H1 (cell line): ENCODE measurements around the gene CTBP2. TPM values are rescaled to one million over a fixed set of nuclear protein-coding genes. Genes with fewer than 3 reads are reported as not detected.

Experiments
- CTCF ChIA-PET: fragments of 300-600 bp; sonication (Branson Sonifier 250); formaldehyde crosslinking; loops from one replicate; lab custom pipeline; 2021; ENCODE audit not compliant: partially characterized antibody; lab: Charles Lee
- POLR2A ChIA-PET: fragments of 300-600 bp; sonication (Branson Sonifier 250); formaldehyde crosslinking; loops from one replicate; lab custom pipeline; 2021; ENCODE audit warnings: inconsistent platforms; ENCODE audit not compliant: partially characterized antibody; lab: Charles Lee
- DNase-seq, 2 experiments: peaks; one replicate each; pipeline versions ENCODE4 v3.0.0 to v3.0.0-alpha.2; 2010 to 2022; ENCODE audit warnings: low spot score in 2 of 2, low read depth in 1 of 2, mixed read lengths in 1 of 2
- FAIRE-seq: peaks from 2 replicates; lab custom pipeline; 2011; peaks lifted over from hg19 to GRCh38; lab: Jason Lieb, UNC
- H2AFZ ChIP-seq: 2 replicates; pipeline ENCODE4 v1.8.1; 2012; ENCODE audit warnings: low read length, inconsistent platforms
- H2AK5ac ChIP-seq: 2 replicates; pipeline ENCODE4 v1.6.1; 2013; ENCODE audit warnings: low read depth, low read length
- H2BK120ac ChIP-seq: replicated peaks from 2 replicates; pipeline ENCODE3; 2013; ENCODE audit warnings: low read depth, low read length, inconsistent platforms
- H2BK12ac ChIP-seq: 2 replicates; pipeline ENCODE4 v1.6.1; 2013; ENCODE audit warnings: low read depth, low read length
- H2BK15ac ChIP-seq: 2 replicates; pipeline ENCODE4 v1.6.1; 2013; ENCODE audit warnings: low read length
- H2BK20ac ChIP-seq: 2 replicates; pipeline ENCODE4 v1.6.1; 2013; ENCODE audit warnings: low read length
- H2BK5ac ChIP-seq: 2 replicates; pipeline ENCODE4 v1.6.1; 2013; ENCODE audit warnings: low read depth, low read length
- H3K14ac ChIP-seq: 2 replicates; pipeline ENCODE4 v1.6.1; 2013; ENCODE audit warnings: inconsistent platforms; ENCODE audit not compliant: insufficient read length
- H3K18ac ChIP-seq: 2 replicates; pipeline ENCODE4 v1.6.1; 2013; ENCODE audit warnings: low read length; ENCODE audit errors: extremely low read depth
- H3K23ac ChIP-seq: 2 replicates; pipeline ENCODE4 v1.6.1; 2013; ENCODE audit warnings: inconsistent platforms; ENCODE audit not compliant: insufficient read length
- H3K23me2 ChIP-seq: 2 replicates; pipeline ENCODE4 v1.6.1; 2013; ENCODE audit warnings: low read depth, low read length
- H3K27ac ChIP-seq: 2 replicates; pipeline ENCODE4 v1.6.1; 2011; ENCODE audit warnings: low read depth, low read length, inconsistent platforms
- H3K27me3 ChIP-seq, 4 experiments: replicated peaks in 1 of 4; 1 replicate in 1 of 4; 2 replicates in 3 of 4; pipeline versions ENCODE4 v1.6.1 to v1.8.1; 2011 to 2013; ENCODE audit warnings: low read length in 3 of 4, mild to moderate bottlenecking in 3 of 4, inconsistent platforms in 2 of 4, mixed read lengths in 2 of 4, moderate library complexity in 1 of 4; ENCODE audit not compliant: control insufficient read depth in 3 of 4, insufficient read depth in 3 of 4; ENCODE audit errors: extremely low read depth in 1 of 4
- H3K36me3 ChIP-seq, 4 experiments: 2 replicates each; pipeline versions ENCODE4 v1.6.1 to v1.8.1; 2011 to 2013; ENCODE audit warnings: mild to moderate bottlenecking in 4 of 4, low read length in 3 of 4, moderate library complexity in 2 of 4, control low read depth in 1 of 4, inconsistent platforms in 1 of 4; ENCODE audit not compliant: insufficient read depth in 4 of 4, control insufficient read depth in 2 of 4
- H3K4ac ChIP-seq: replicated peaks from 2 replicates; pipeline ENCODE3; 2013; ENCODE audit warnings: low read length, low read depth, mixed read lengths, inconsistent platforms; ENCODE audit not compliant: insufficient read length
- H3K4me1 ChIP-seq, 4 experiments: replicated peaks in 1 of 4; 1 replicate in 1 of 4; 2 replicates in 3 of 4; pipeline versions ENCODE4 v1.6.1 to v1.8.1; 2011 to 2013; ENCODE audit warnings: low read length in 3 of 4, inconsistent platforms in 2 of 4, mixed read lengths in 1 of 4; ENCODE audit not compliant: insufficient read depth in 4 of 4, control insufficient read depth in 3 of 4
- H3K4me2 ChIP-seq, 2 experiments: 2 replicates each; pipeline versions ENCODE4 v1.6.1 to v1.8.1; 2011 to 2013; ENCODE audit warnings: low read depth in 2 of 2, low read length in 2 of 2, control low read depth in 1 of 2, inconsistent platforms in 1 of 2, mild to moderate bottlenecking in 1 of 2; ENCODE audit not compliant: insufficient read depth in 1 of 2
- H3K4me3 ChIP-seq, 4 experiments: fragments of 200-600, 300-600 bp in 1 of 4; sonication (generic), shearing (Covaris generic), sonication (Bioruptor Twin) in 1 of 4; 2 replicates each; pipeline versions ENCODE4 v1.5.1 to v1.8.1; 2011 to 2016; ENCODE audit warnings: low read length in 4 of 4, low read depth in 3 of 4, control low read depth in 2 of 4, inconsistent platforms in 2 of 4, mild to moderate bottlenecking in 2 of 4, mixed read lengths in 1 of 4, moderate library complexity in 1 of 4; ENCODE audit not compliant: insufficient read depth in 2 of 4; ENCODE audit errors: extremely low read depth in 1 of 4
- H3K56ac ChIP-seq: replicated peaks from 2 replicates; pipeline ENCODE3; 2013; ENCODE audit warnings: low read depth, mild to moderate bottlenecking, mixed read lengths, low read length, inconsistent platforms; ENCODE audit not compliant: insufficient read length
- H3K79me1 ChIP-seq: 2 replicates; pipeline ENCODE4 v1.6.1; 2013; ENCODE audit warnings: low read depth, low read length, control low read depth
- H3K79me2 ChIP-seq, 2 experiments: 2 replicates each; pipeline versions ENCODE4 v1.6.1 to v1.8.1; 2012 to 2013; ENCODE audit warnings: low read length in 2 of 2, mild to moderate bottlenecking in 2 of 2, inconsistent platforms in 1 of 2; ENCODE audit not compliant: insufficient read depth in 2 of 2, control insufficient read depth in 1 of 2
- H3K9ac ChIP-seq, 4 experiments: replicated peaks in 1 of 4; 1 replicate in 1 of 4; 2 replicates in 3 of 4; pipeline versions ENCODE4 v1.6.1 to v1.8.1; 2011 to 2013; ENCODE audit warnings: low read depth in 3 of 4, low read length in 3 of 4, control low read depth in 2 of 4, mild to moderate bottlenecking in 2 of 4, moderate library complexity in 2 of 4, inconsistent platforms in 1 of 4; ENCODE audit errors: extremely low read depth in 1 of 4
- H3K9me3 ChIP-seq, 2 experiments: 2 replicates each; pipeline versions ENCODE4 v1.6.1 to v1.8.1; 2012 to 2013; ENCODE audit warnings: mild to moderate bottlenecking in 2 of 2, moderate library complexity in 2 of 2, control low read depth in 1 of 2, inconsistent platforms in 1 of 2, low read depth in 1 of 2, low read length in 1 of 2, mixed read lengths in 1 of 2; ENCODE audit not compliant: insufficient read depth in 2 of 2
- H4K20me1 ChIP-seq, 2 experiments: replicated peaks in 1 of 2; 2 replicates each; pipeline versions ENCODE3 to v1.8.1; 2011 to 2013; ENCODE audit warnings: inconsistent platforms in 2 of 2, low read length in 2 of 2, mild to moderate bottlenecking in 1 of 2; ENCODE audit not compliant: insufficient read depth in 2 of 2, control insufficient read depth in 1 of 2
- H4K5ac ChIP-seq: 2 replicates; pipeline ENCODE4 v1.6.1; 2013; ENCODE audit warnings: low read length, low read depth, mixed read lengths, inconsistent platforms; ENCODE audit not compliant: insufficient read length
- H4K8ac ChIP-seq: 2 replicates; pipeline ENCODE4 v1.8.0; 2013; ENCODE audit warnings: mild to moderate bottlenecking, moderate library complexity, low read length, inconsistent platforms; ENCODE audit not compliant: insufficient read depth; ENCODE audit errors: extremely low read depth
- H4K91ac ChIP-seq: replicated peaks from 2 replicates; pipeline ENCODE3; 2013; ENCODE audit warnings: low read length, mixed read lengths, inconsistent platforms; ENCODE audit not compliant: insufficient read length
- BCL11A ChIP-seq, 2 experiments: IDR thresholded peaks; one replicate each; pipeline ENCODE4 v1.6.1; 2011; ENCODE audit warnings: low read depth in 2 of 2, low read length in 2 of 2, mild to moderate bottlenecking in 2 of 2
- CBX5 ChIP-seq: fragments of 300-800, 300-1000 bp; sonication (generic); IDR thresholded peaks from 2 replicates; pipeline ENCODE4 v1.7.1; 2016; ENCODE audit warnings: antibody characterized with exemption, low read length, low read depth
- CEBPB ChIP-seq: IDR thresholded peaks from 2 replicates; pipeline ENCODE4 v1.6.1; 2012; ENCODE audit warnings: low read depth, low read length
- EP300 ChIP-seq, 2 experiments: IDR thresholded peaks; 1 replicate in 1 of 2; 2 replicates in 1 of 2; pipeline ENCODE4 v1.6.1; 2011 to 2012; ENCODE audit warnings: low read depth in 2 of 2, low read length in 2 of 2, mild to moderate bottlenecking in 2 of 2, borderline replicate concordance in 1 of 2, inconsistent platforms in 1 of 2, moderate library complexity in 1 of 2
- NANOG ChIP-seq: IDR thresholded peaks from 2 replicates; pipeline ENCODE4 v1.6.1; 2011; ENCODE audit warnings: low read length, low read depth, mild to moderate bottlenecking, inconsistent platforms; ENCODE audit not compliant: insufficient read depth, poor library complexity, severe bottlenecking
- RBBP5 ChIP-seq: IDR thresholded peaks from 2 replicates; pipeline ENCODE4 v1.7.1; 2012; ENCODE audit warnings: low read depth, mild to moderate bottlenecking, inconsistent platforms, low read length, moderate library complexity, borderline replicate concordance
- RFX5 ChIP-seq: IDR thresholded peaks from 2 replicates; pipeline ENCODE4 v1.6.1; 2011; ENCODE audit warnings: low read depth, low read length, improper control_type of control experiment, borderline replicate concordance
- TBP ChIP-seq: IDR thresholded peaks from 2 replicates; pipeline ENCODE4 v1.6.1; 2011; ENCODE audit warnings: low read depth, low read length, improper control_type of control experiment
- TEAD4 ChIP-seq: IDR thresholded peaks from 2 replicates; pipeline ENCODE4 v1.6.1; 2012; ENCODE audit warnings: low read depth, low read length, inconsistent platforms, mixed read lengths
- WGBS, 2 experiments: shearing (Covaris generic) in 1 of 2; methylation state at CpG; one replicate each; pipeline versions ENCODE4 v1.1.6 to v1.1.7; 2013 to 2015; ENCODE audit warnings: low lambda C conversion rate in 2 of 2, mixed read lengths in 2 of 2, inconsistent platforms in 1 of 2, low coverage in 1 of 2, missing lambda C conversion rate in 1 of 2; ENCODE audit not compliant: insufficient replicate concordance in 2 of 2, insufficient coverage in 1 of 2, insufficient read length in 1 of 2; ENCODE audit errors: extremely low coverage in 1 of 2, missing lambda C conversion rate in 1 of 2; 5-methylcytosine and 5-hydroxymethylcytosine counted together
- polyA plus RNA-seq, 7 experiments: library from polyadenylated mRNA; depleted of rRNA in 3 of 7; stranded (reverse) in 5 of 7; unstranded in 2 of 7; fragments of >200 nt in 5 of 7; fragments of 200-250 nt in 2 of 7; gene quantifications; 1 replicate in 5 of 7; 2 replicates in 1 of 7; 4 replicates in 1 of 7; pipeline versions ENCODE4 v1.2.1 to v1.2.3, GENCODE V29; 2011 to 2013; ENCODE audit warnings: missing spikeins in 2 of 7, mixed read lengths in 2 of 7
- total RNA-seq: library from RNA; stranded (reverse); fragmentation: NEBNext Ultra II Directional; extraction: Animal tissue kit (Norgen Biotek cat#: 25700); gene quantifications from 2 replicates; pipeline ENCODE4 v1.2.1, GENCODE V29; 2021
- TF ChIP-seq, protein P1 (sequence below): IDR thresholded peaks from 2 replicates; pipeline ENCODE4 v1.6.1; 2011; ENCODE audit warnings: low read depth, mild to moderate bottlenecking, low read length; ENCODE audit not compliant: insufficient read depth

Gene CTBP2
- total and polyA plus RNA-seq, 2 of the 8 experiments (the other 6 are each of a cell fraction or from before 2014, with no cell fraction given), result 208 to 221 TPM

DNA sequence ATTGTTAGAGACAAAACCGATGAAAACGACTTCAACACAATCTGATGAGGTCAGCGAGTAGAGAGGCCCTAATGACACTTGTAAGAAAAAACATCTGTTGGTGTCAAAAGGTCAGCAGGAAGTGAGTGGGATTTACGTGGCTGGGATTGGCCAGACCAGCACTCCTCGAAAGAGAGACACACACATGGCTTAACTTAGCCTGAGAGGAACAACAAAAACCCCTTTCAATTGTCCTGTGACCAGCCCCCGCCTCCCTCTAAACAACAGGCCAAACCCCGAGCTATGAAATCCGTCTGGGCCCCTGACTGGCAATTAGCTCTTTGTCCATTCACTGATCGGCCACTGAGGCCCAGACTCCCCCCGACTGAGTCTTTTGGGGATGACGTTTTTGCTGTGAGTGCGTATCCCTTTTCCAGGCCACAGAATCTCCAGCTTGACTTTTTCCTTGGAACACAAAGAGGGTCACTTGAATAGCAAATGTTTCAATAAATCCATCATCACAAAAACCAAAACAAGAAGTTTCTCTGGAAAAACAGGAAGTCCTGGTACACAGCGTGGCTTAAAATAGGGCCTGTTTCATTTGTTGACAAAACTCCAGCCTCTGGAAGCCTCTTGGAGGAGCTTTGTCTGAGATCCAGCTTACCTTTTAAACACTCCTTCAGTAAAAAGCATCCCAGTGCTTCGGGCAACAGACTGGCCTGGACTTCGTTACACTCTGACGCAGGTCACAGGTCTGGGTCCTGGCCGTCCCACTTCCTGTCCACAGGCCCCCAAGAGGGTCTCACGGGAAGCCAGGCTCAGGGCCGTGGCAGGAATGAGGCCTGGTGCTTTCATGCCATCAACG lies 103.0 kb downstream of the CTBP2 start:
- Histone ChIP-seq H3K23ac (no peak overlapping the region), H3K4me1 (peaks cover 0 to 33% (median 14%) of the 10 kb centered on the region in 4 experiments; a peak in 6 of 7 replicates), H4K20me1 (peaks cover 63 to 67% of the 10 kb centered on the region in 2 experiments), H4K8ac (no peak overlapping the region), H3K27ac (0 out of 2 replicates have a peak overlapping the region, but pooled peaks have one; percentile 14), H2BK120ac (no peak overlapping the region), H2BK20ac (no peak overlapping the region), H3K23me2 (no peaks in the 10 kb centered on the region), H3K9ac (no peak overlapping the region), H4K5ac (no peak overlapping the region), H2BK15ac (no peak overlapping the region), H3K56ac (no peak overlapping the region), H2BK5ac (no peak overlapping the region), H3K9me3 (no peaks in the 10 kb centered on the region), H3K27me3 (no peaks in the 10 kb centered on the region), H3K4me2 (no peak overlapping the region), H3K79me2 (peaks cover 28 to 99% of the 10 kb centered on the region in 2 experiments), H3K36me3 (peaks cover 0 to 19% (median 2%) of the 10 kb centered on the region in 4 experiments; a peak in 6 of 8 replicates), H3K14ac (no peak overlapping the region), H3K4me3 (no peak overlapping the region), H3K18ac (no peak overlapping the region), H3K79me1 (peaks cover 26% of the 10 kb centered on the region), H4K91ac (no peak overlapping the region), H2AFZ (no peak overlapping the region), H3K4ac (no peak overlapping the region), H2AK5ac (no peak overlapping the region), H2BK12ac (no peak overlapping the region)
- WGBS, 2 experiments, result 89% methylated on average over 20 of the region's 20 CpGs; no CpG with 5 or more reads in 1 of the 2 experiments
- ChIA-PET POLR2A (interaction anchor here (1.3 to 1.6 kb wide), 3 partner anchors 19 to 95 kb away, joined by 3 to 4 read pairs (median 3); no protein-coding TSS in a partner anchor), CTCF (interaction anchor here (0.6 to 10.1 kb wide), 9 partner anchors 8 to 434 kb away, joined by 3 to 110 read pairs (median 4); no protein-coding TSS in a partner anchor)
- DNase-seq (no peak), FAIRE-seq (no peak)
- TF ChIP-seq NANOG (no peak), RFX5 (no peak), TBP (no peak), CBX5 (no peak), TEAD4 (no peak), CEBPB (no peak), EP300 (IDR thresholded peaks at IDR 0.05; ENCODE audit: borderline replicate concordance in 1 of 2, low read depth in 2 of 2, low read length in 2 of 2) (no peak), BCL11A (IDR thresholded peaks at IDR 0.05; ENCODE audit: low read depth in 2 of 2, low read length in 2 of 2) (no peak), RBBP5 (no peak)
- TF ChIP-seq, protein P1, sequence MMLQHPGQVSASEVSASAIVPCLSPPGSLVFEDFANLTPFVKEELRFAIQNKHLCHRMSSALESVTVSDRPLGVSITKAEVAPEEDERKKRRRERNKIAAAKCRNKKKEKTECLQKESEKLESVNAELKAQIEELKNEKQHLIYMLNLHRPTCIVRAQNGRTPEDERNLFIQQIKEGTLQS, result no peak
